GM21825 (cell line): ENCODE data around the gene DNMT1.

Source experiments
- ATAC-seq: cut with Tn5 transposase; IDR thresholded peaks from one replicate; pipeline ENCODE4 v1.9.1; 2021; ENCODE audit warnings: mild to moderate bottlenecking, moderate library complexity; ENCODE audit not compliant: unreplicated experiment

Gene DNMT1

GRCh38 chr19:10142701-10143375, 51.9 kb downstream of the DNMT1 start:
- no peak for ATAC-seq

GRCh38 chr19:10141973-10142372, 52.8 kb downstream of the DNMT1 start:
- no peak for ATAC-seq

- ATAC-seq: no peak
Observed at GRCh38 chr19:10141479-10141878, 53.3 kb downstream of the DNMT1 start.

GRCh38 chr19:10139952-10140351, 54.8 kb downstream of the DNMT1 start:
- no peak for ATAC-seq

GRCh38 chr19:10138879-10139795, 55.6 kb downstream of the DNMT1 start:
- ATAC-seq: no peak

- no peak for ATAC-seq
Observed at GRCh38 chr19:10137751-10138682, 56.7 kb downstream of the DNMT1 start.

- ATAC-seq: no peak
Observed at GRCh38 chr19:10136936-10137335, 57.8 kb downstream of the DNMT1 start.

- ATAC-seq: no peak
Observed at GRCh38 chr19:10135551-10136334, 59.0 kb downstream of the DNMT1 start.

GRCh38 chr19:10134040-10134439, 60.7 kb downstream of the DNMT1 start:
- no peak for ATAC-seq

GRCh38 chr19:10133596-10133995, 61.2 kb downstream of the DNMT1 start:
- no peak for ATAC-seq

- ATAC-seq: no peak
Observed at GRCh38 chr19:10132905-10133304, 61.8 kb downstream of the DNMT1 start.

- no peak for ATAC-seq
Observed at GRCh38 chr19:10126213-10126639, 68.5 kb downstream of the DNMT1 start.

- no peak for ATAC-seq
Observed at GRCh38 chr19:10124429-10124828, 70.3 kb downstream of the DNMT1 start.

GRCh38 chr19:10122045-10122444, 72.7 kb downstream of the DNMT1 start:
- ATAC-seq: no peak

GRCh38 chr19:10120538-10121189, 74.1 kb downstream of the DNMT1 start:
- no peak for ATAC-seq

GRCh38 chr19:10118960-10119359, 75.8 kb downstream of the DNMT1 start:
- ATAC-seq: no peak

GRCh38 chr19:10116866-10117616, 77.7 kb downstream of the DNMT1 start:
- ATAC-seq: no peak

GRCh38 chr19:10116085-10116865, 78.5 kb downstream of the DNMT1 start:
- no peak for ATAC-seq
